Thoracic aorta (tissue), 2 donors: ENCODE data around the gene CLNK. TPM values are rescaled to one million over a fixed set of nuclear protein-coding genes. Genes with fewer than 3 reads are reported as not detected.

ENCODE experiments used
- ATAC-seq: fragments of 150-250 bp; one replicate; pipeline ENCODE4 v1.8.0; 2017; ENCODE audit warnings: low read depth; ENCODE audit not compliant: insufficient number of reproducible peaks, low FRiP score
- DNase-seq: peaks from one replicate; pipeline ENCODE4 v3.0.0-alpha.2; 2020; ENCODE audit warnings: low spot score
- H3K27ac ChIP-seq, 2 donors: fragments of 200-600 bp; sonication (generic); 1 replicate in 1 of 2; 2 replicates in 1 of 2; pipeline ENCODE4 v1.5.1; 2016; ENCODE audit warnings: mild to moderate bottlenecking in 2 of 2, moderate library complexity in 2 of 2
- H3K27me3 ChIP-seq: fragments of 200-600 bp; sonication (generic); replicated peaks from 2 replicates; pipeline ENCODE4 v1.6.0; 2016; ENCODE audit warnings: mild to moderate bottlenecking; ENCODE audit not compliant: insufficient read depth
- H3K36me3 ChIP-seq: fragments of 200-600 bp; sonication (generic); one replicate; pipeline ENCODE4 v1.5.1; 2016
- H3K4me1 ChIP-seq, 2 donors: fragments of 200-600 bp; sonication (generic); 1 replicate in 1 of 2; 2 replicates in 1 of 2; pipeline versions ENCODE4 v1.5.1 to v1.6.0; 2016; ENCODE audit warnings: low read depth in 2 of 2, mild to moderate bottlenecking in 1 of 2; ENCODE audit not compliant: control insufficient read depth in 1 of 2
- H3K4me3 ChIP-seq: fragments of 200-600 bp; sonication (generic); 2 replicates; pipeline ENCODE4 v1.5.1; 2016; ENCODE audit warnings: mild to moderate bottlenecking
- H3K9me3 ChIP-seq: fragments of 200-600 bp; sonication (generic); 2 replicates; pipeline ENCODE4 v1.5.1; 2016
- total RNA-seq, 2 donors: library from RNA; depleted of rRNA; stranded (reverse); fragments of >200 nt; gene quantifications; one replicate each; pipeline versions ENCODE4 v1.1.0 to v1.2.3, GENCODE V29; 2016
- TF ChIP-seq, protein P1 (sequence below): fragments of 200-600 bp; sonication (generic); IDR thresholded peaks from one replicate; pipeline ENCODE4 v1.5.1; 2019; ENCODE audit warnings: antibody characterized with exemption

Gene CLNK
- total RNA-seq, 2 donors from 2014 or later, result not detected

DNA sequence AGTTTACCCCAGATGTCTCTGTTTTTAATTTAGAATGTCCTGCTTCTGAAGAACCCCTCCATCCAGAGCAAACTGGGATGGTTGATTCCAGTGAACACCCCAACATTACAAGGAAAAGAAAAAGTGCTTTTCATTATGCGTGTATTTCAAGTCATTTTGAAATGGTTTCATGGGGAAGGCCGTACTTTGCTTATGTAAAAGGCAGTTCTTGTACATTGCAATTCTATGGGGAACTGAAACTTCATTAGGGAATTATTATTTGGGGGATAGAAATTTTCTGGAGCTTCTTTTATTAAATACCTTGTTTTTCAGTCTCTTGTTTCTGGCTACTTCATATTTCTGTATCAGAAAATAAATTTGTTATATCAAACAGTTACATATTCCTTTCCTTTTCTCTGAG is 130.4 kb downstream of the CLNK start:
- TF ChIP-seq, protein P1, sequence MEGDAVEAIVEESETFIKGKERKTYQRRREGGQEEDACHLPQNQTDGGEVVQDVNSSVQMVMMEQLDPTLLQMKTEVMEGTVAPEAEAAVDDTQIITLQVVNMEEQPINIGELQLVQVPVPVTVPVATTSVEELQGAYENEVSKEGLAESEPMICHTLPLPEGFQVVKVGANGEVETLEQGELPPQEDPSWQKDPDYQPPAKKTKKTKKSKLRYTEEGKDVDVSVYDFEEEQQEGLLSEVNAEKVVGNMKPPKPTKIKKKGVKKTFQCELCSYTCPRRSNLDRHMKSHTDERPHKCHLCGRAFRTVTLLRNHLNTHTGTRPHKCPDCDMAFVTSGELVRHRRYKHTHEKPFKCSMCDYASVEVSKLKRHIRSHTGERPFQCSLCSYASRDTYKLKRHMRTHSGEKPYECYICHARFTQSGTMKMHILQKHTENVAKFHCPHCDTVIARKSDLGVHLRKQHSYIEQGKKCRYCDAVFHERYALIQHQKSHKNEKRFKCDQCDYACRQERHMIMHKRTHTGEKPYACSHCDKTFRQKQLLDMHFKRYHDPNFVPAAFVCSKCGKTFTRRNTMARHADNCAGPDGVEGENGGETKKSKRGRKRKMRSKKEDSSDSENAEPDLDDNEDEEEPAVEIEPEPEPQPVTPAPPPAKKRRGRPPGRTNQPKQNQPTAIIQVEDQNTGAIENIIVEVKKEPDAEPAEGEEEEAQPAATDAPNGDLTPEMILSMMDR, result no peak
- no peak overlapping the region for H3K27ac ChIP-seq

DNA sequence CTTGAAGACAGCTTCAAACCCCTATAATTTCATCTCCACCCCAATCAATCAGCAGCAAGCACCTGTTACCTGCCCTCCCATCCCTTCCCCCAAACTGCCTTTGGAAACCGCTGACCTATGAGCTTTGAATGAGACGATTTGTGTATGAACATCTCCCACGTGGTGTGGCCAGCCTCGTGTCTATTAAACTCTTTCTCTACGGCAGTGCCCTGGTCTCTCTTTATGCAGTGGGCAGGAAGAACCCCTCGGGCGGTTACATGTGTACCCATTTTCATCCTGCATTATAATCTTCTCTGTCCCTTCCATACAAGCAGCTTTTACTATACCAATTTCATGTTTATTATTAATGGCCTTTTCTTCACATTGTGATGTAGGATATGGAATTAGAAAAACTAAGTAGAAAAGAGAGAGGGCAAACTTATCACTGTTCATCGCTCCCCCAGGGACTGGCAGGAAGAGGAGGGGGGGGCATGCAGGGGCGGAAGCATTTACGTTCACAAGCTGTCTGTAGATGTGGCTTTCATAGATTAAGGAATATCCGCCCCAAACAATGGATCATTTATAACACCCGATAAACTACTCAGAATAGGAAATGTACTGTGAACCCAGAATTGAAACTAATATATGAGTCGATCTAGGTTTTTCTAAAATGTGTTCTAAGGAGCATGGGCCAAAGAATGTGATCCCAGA is 131.8 kb downstream of the CLNK start:
- H3K36me3 ChIP-seq, result no peaks in the 10 kb centered on the region
- DNase-seq (no peak), ATAC-seq (no peak)
- H3K27ac ChIP-seq, result no peak overlapping the region
- H3K4me3 ChIP-seq, result no peak overlapping the region
- H3K9me3 ChIP-seq, result no peaks in the 10 kb centered on the region
- TF ChIP-seq, protein P1, result no peak
- H3K4me1 ChIP-seq, result no peaks in the 10 kb centered on the region
- H3K27me3 ChIP-seq, result no peaks in the 10 kb centered on the region

More for the DNA sequence above, 130.4 kb downstream of the CLNK start:
- ATAC-seq (no peak), DNase-seq (no peak)
- H3K4me1 ChIP-seq, result no peaks in the 10 kb centered on the region
- no peak overlapping the region for H3K4me3 ChIP-seq
- H3K9me3 ChIP-seq, result no peaks in the 10 kb centered on the region
- no peaks in the 10 kb centered on the region for H3K36me3 ChIP-seq
- no peaks in the 10 kb centered on the region for H3K27me3 ChIP-seq

DNA sequence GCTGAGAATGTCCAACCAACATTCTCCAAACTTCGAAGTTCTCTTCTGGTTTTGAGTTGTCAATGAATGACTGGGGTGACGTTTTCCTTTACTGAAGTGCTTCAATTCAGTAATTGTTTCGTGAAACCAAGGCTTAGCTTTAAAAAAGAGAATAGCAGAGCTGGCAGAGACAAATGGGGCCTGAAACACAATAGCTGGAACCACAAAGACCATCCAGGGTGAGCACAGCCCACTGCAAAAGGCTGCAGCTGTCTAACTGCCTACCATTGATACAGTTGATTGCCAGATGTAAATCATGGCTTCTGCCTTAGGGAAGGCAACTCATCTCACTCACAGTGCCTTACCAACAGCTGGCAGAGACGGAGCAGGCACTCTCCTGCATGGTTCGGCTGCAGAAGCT is 148.7 kb downstream of the CLNK start:
- Histone ChIP-seq H3K27ac (no peak overlapping the region), H3K9me3 (no peaks in the 10 kb centered on the region), H3K4me1 (no peaks in the 10 kb centered on the region), H3K36me3 (no peaks in the 10 kb centered on the region), H3K4me3 (no peak overlapping the region), H3K27me3 (no peaks in the 10 kb centered on the region)
- DNase-seq, result no peak
- TF ChIP-seq, protein P1, result no peak
- ATAC-seq, result no peak

DNA sequence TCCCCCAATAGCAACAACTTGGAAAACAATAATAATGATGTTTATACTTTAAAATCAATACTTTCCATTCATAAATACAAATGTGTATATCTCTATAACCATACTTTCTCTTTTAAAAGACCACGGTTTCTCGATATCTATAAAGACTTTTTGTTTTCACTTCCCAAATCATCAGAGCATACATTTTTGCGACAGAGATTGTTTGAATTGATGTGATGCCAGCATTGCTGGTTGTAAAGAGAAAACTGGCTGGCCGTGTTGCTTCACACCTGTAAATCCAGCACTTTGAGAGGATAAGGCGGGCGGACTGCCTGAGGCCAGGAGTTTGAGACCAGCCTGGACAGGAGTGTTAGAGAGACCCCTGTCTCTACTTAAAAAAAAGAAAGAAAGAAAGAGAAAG is 149.7 kb downstream of the CLNK start:
- Histone ChIP-seq H3K27ac (no peak overlapping the region), H3K9me3 (no peaks in the 10 kb centered on the region), H3K4me1 (peaks cover 6 to 10% of the 10 kb centered on the region in 2 donors), H3K4me3 (no peak overlapping the region), H3K36me3 (no peaks in the 10 kb centered on the region), H3K27me3 (no peaks in the 10 kb centered on the region)
- DNase-seq (no peak), ATAC-seq (no peak)
- TF ChIP-seq, protein P1, result no peak

DNA sequence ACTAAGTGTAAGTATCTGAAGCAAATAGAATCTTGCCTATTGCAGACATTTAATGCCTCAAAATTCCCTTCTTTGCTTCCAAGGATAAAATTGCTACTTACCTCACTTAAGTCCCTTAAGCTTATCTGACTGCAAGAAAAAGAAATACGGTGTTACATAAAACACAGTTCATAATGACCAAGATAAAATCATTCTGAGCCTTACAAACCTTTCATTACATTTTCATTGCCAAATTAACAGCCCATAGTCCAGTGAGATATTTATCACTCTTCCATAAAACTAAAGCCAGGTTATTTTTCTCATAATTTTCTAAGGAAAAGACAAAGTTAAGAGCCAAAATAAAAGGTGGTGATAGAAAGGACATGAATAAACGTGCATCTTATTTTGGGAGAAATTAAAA is 152.4 kb downstream of the CLNK start:
- Histone ChIP-seq H3K9me3 (no peaks in the 10 kb centered on the region), H3K27me3 (no peaks in the 10 kb centered on the region), H3K36me3 (no peaks in the 10 kb centered on the region), H3K4me3 (no peak overlapping the region), H3K27ac (no peak overlapping the region), H3K4me1 (peaks cover 10 to 21% of the 10 kb centered on the region in 2 donors)
- DNase-seq (no peak), ATAC-seq (no peak)
- TF ChIP-seq, protein P1, result no peak
